Measurements from ENCODE around the gene DYNC1H1. TPM values are rescaled to one million over a fixed set of nuclear protein-coding genes. Genes with fewer than 3 reads are reported as not detected.

The DYNC1H1 gene
- polyA plus RNA-seq, 3 donors = 318 to 347 (median 347) TPM

GRCh38 chr14:102029956-102030355, 65.6 kb downstream of the DYNC1H1 start:
- DNase-seq = no peak

DNA sequence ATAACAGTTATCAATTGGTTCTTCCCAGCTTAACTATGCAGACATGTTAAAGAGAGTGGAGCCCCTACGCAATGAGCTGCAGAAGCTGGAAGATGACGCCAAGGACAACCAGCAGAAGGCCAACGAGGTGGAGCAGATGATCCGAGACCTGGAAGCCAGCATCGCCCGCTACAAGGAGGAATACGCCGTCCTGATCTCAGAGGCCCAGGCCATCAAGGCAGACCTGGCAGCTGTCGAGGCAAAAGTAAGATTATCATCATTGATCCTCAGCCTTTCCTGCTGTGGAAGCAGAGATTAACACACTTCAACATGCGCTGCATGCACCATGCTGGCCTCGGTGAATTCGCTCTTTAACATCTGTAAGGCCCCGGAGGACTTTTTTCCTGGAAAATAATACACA, 68.9 kb downstream of the DYNC1H1 start:
- no peak for DNase-seq

GRCh38 chr14:102034301-102034700, 69.9 kb downstream of the DYNC1H1 start:
- no peak for DNase-seq

GRCh38 chr14:102035914-102036313, 71.5 kb downstream of the DYNC1H1 start:
- DNase-seq = no peak

DNA sequence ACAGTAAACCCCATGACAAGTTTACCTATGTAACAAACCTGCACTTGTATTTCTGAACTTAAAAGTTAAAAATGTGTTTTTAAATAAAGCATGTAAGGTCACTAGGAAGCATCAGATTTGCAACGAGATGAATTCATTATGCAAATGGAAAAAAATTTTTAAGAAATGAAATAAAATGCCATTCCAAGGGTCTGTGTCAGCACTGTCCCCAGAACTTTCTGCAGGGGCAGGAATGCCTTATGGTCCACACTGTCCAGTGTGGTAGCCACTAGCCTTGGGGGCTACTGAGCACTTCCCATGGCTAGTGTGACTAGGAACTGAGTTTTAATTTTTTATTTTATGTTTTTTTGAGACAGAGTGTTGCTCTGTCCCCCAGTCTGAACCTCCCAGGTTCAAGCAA, 73.3 kb downstream of the DYNC1H1 start:
- DNase-seq = no peak

GRCh38 chr14:102039157-102039556, 74.8 kb downstream of the DYNC1H1 start:
- DNase-seq = no peak

GRCh38 chr14:102040153-102040552, 75.8 kb downstream of the DYNC1H1 start:
- DNase-seq = no peak

DNA sequence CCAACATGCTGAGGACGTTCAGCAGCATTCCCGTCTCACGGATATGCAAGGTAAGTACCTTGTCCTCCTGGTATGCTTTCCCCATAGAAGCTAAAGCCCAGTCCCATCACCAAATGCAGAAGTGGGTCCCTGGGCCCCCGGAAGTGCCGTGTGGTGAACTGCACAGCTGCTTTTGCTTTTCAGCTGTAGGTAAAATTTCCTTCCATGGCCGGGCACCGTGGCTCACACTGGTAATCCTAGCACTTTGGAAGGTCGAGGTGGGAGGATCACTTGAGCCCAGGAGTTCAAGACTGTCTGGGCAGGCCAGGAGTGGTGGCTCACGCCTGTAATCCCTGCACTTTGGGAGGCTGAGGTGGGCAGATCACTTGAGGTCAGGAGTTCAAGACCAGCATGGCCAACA, 78.3 kb downstream of the DYNC1H1 start:
- no peak for DNase-seq

DNA sequence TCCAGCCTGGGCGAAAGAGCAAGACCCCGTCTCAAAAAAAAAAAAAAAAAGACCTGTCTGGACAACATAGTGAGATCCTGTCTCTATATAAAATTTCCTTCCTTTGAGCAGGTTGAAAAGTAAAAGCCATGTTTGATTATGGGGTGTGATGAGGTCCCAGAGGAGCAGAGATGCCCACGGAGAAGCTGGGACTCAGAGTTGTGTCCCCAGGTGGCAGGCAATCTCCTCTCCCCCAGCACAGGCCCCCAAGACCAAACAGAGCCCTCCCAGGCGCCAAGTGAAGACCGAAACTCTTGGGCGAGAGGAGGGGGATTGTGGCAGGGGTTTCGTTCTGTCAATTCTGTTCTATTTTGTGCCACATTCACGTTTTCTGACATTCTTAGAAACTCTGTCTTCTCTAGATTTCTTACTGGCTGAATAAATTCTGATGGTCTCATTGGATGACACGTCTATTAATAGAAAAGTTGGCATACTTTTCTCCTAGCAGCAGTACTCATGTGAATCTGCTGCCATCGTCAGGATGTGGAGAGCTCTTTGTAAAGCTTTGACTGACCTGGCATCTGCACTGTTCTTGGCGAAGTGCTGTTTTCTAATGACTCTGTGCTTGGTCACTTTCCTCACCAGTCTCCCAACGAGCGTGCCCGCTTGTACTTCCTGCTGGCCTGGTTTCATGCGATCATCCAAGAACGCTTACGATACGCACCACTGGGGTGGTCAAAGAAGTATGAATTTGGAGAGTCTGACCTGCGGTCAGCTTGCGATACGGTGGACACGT, 79.1 kb downstream of the DYNC1H1 start:
- DNase-seq = no peak

- DNase-seq = no peak
These were observed 80.2 kb downstream of the DYNC1H1 start for GRCh38 chr14:102044566-102044965.

DNA sequence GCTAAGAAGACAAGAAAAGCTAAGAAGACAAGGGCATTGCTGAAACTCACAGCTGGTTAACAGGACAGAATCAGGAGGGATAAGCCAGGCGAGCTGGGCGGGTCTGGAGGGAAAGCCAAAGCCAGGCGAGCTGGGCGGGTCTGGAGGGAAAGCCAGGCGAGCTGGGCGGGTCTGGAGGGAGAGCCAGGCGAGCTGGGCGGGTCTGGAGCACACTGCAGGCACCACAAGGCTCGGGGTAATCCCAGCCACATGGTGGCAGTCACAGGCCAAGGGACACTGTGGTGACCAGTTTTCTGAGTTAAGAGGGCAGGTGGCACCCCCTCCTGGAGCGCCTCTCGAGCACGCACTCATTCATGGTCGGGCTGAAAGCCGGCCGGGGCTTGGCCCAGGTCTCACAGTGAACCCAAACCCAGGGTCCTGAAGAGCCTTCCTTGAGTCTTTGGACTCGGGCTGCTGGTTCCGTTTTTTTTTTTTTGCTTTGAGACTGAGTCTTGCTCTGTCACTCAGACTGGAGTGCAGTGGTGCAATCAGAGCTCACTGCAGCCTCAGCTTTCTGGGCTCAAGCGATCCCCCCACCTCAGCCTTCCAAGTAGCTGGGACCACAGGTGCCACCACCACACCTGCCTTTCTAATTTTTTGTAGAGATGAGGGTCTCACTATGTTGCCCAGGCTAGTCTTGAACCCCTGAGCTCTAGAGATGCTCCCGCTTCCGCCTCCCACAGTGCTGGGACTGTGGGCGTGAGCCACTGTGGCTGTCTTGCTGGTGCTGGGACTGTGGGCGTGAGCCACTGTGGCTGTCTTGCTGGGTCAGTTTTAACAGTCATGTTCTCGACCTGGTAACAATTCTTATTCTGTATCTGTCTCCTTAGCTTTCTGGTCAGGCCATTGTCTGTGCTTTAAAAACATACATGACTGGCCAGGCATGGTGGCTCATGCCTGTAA, 82.2 kb downstream of the DYNC1H1 start:
- peak; percentile 72 for DNase-seq

- DNase-seq = no peak
These were observed 83.6 kb downstream of the DYNC1H1 start for GRCh38 chr14:102047808-102048540.

GRCh38 chr14:102049258-102050025, 85.1 kb downstream of the DYNC1H1 start:
- DNase-seq = no peak

DNA sequence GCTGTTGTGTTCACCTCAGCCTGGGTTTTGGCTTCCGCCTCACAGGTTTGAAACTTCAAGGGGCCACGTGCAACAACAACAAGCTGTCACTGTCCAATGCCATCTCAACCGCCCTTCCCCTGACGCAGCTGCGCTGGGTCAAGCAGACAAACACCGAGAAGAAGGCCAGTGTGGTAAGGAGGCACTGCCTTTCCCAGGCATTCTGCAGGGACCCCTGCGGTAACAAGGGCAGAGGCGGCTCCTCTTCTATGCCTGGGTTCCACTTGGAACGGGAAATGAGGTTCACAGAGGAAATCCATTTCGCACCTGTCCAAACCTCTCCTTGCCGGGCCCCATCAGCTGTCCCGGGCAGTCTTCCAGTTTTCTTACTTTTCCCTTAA, 85.6 kb downstream of the DYNC1H1 start:
- no peak for DNase-seq

GRCh38 chr14:102050625-102051024, 86.3 kb downstream of the DYNC1H1 start:
- DNase-seq = no peak

- no peak for DNase-seq
These were observed 88.1 kb downstream of the DYNC1H1 start for GRCh38 chr14:102052522-102052921.

DNA sequence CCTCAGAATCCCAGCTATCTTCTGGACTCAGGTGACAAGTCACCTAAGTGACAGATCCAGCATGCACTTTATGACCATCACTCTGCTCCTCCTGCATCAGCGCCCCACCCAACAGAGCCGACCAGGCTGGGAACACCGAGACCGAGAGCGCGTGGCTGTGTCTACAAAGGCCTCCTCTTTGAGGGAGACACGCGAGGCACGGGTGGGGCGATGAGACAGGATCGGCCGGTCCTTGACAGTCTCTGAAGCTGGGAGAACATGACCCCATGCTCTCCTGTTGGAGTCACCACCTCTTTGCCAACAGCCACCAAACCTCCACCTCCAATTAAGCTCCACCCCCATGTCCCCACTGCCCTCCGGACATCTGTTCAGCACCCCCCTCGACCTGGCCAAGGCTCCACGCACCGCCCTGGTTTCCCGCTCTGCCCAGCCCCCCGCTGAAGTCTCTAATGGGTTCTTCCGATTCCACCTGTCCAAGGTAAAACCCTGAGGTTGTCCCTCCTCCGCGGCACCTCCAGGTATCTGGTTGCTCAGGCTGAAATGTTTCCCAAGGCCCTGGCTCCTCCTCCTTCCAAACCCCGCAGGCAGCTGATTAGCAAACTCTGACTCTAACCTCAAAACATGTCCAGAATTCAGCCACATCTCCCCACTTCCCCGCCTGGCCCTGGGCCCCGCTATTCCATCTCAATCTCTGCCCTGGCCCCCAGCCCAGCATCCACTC, 91.0 kb downstream of the DYNC1H1 start:
- DNase-seq = no peak

- no peak for DNase-seq
These were observed 92.5 kb downstream of the DYNC1H1 start for GRCh38 chr14:102056694-102057442.

- no peak for DNase-seq
These were observed 93.2 kb downstream of the DYNC1H1 start for GRCh38 chr14:102057480-102058114.

DNA sequence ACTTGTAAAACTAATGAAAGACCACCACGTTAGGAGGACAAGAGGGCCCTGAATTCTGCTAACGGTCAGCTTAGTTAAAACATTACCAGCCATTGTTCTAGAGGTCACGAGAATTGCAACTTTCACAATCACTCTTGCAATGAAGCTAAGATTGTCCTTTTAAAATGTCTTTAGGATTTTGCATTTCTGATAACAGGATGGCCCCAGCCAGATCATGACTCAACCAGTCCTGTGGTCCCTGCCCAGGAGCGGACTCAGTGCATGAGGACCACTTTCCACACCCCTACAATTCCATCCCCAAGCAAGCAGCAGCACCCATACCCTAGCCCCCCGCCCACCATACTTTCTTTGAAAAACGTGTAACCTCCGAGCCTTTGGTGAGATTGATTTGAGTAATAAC, 93.8 kb downstream of the DYNC1H1 start:
- no peak for DNase-seq

Measured in renal pelvis (tissue), 4 donors.